GM21423 (cell line): ENCODE data around the gene PRSS50.
"Not testable (repeated sequence)": the region's sequence is repeated elsewhere in the genome, so short reads cannot be mapped to it uniquely, and the experiment has no call there.

Experiments
- ATAC-seq: cut with Tn5 transposase; IDR thresholded peaks from one replicate; pipeline ENCODE4 v1.9.1; 2021; ENCODE audit warnings: mild to moderate bottlenecking, moderate library complexity; ENCODE audit not compliant: unreplicated experiment

The PRSS50 gene

GRCh38 chr3:46717447-46718231 is at the start of gene PRSS50:
Gene PRSS50 (minus strand): TSS chr3:46717869. CDS start chr3:46717824, 45 bp downstream.
- no peak for ATAC-seq

GRCh38 chr3:46764206-46764605 is 46.5 kb upstream of the PRSS50 start:
- no peak for ATAC-seq

- ATAC-seq: no peak
Observed at GRCh38 chr3:46763178-46763577, 45.5 kb upstream of the PRSS50 start.

- no peak for ATAC-seq
Observed at GRCh38 chr3:46759239-46760167, 41.8 kb upstream of the PRSS50 start.

- ATAC-seq: no peak
Observed at GRCh38 chr3:46756642-46757041, 39.0 kb upstream of the PRSS50 start.

- no peak for ATAC-seq
Observed at GRCh38 chr3:46755646-46756045, 38.0 kb upstream of the PRSS50 start.

GRCh38 chr3:46753127-46753526 is 35.5 kb upstream of the PRSS50 start:
- not testable (repeated sequence) for ATAC-seq

GRCh38 chr3:46750555-46751038 is 32.9 kb upstream of the PRSS50 start:
- ATAC-seq: no peak

GRCh38 chr3:46749129-46749528 is 31.5 kb upstream of the PRSS50 start:
- ATAC-seq: no peak

- ATAC-seq: no peak
Observed at GRCh38 chr3:46748170-46748569, 30.5 kb upstream of the PRSS50 start.

GRCh38 chr3:46746711-46747110 is 29.0 kb upstream of the PRSS50 start:
- no peak for ATAC-seq

- no peak for ATAC-seq
Observed at GRCh38 chr3:46742992-46743585, 25.4 kb upstream of the PRSS50 start.

GRCh38 chr3:46739565-46739964 is 21.9 kb upstream of the PRSS50 start:
- not testable (repeated sequence) for ATAC-seq

GRCh38 chr3:46737329-46737731 is 19.7 kb upstream of the PRSS50 start:
- no peak for ATAC-seq

GRCh38 chr3:46736006-46736872 is 18.6 kb upstream of the PRSS50 start:
- no peak for ATAC-seq

GRCh38 chr3:46734773-46735172 is 17.1 kb upstream of the PRSS50 start:
- no peak for ATAC-seq

GRCh38 chr3:46733026-46733800 is 15.5 kb upstream of the PRSS50 start:
- no peak for ATAC-seq

- ATAC-seq: no peak
Observed at GRCh38 chr3:46731795-46732194, 14.1 kb upstream of the PRSS50 start.

GRCh38 chr3:46730819-46731218 is 13.2 kb upstream of the PRSS50 start:
- ATAC-seq: no peak

- ATAC-seq: no peak
Observed at GRCh38 chr3:46729038-46729437, 11.4 kb upstream of the PRSS50 start.
